Measurements from ENCODE around the gene PEX5.

DNA sequence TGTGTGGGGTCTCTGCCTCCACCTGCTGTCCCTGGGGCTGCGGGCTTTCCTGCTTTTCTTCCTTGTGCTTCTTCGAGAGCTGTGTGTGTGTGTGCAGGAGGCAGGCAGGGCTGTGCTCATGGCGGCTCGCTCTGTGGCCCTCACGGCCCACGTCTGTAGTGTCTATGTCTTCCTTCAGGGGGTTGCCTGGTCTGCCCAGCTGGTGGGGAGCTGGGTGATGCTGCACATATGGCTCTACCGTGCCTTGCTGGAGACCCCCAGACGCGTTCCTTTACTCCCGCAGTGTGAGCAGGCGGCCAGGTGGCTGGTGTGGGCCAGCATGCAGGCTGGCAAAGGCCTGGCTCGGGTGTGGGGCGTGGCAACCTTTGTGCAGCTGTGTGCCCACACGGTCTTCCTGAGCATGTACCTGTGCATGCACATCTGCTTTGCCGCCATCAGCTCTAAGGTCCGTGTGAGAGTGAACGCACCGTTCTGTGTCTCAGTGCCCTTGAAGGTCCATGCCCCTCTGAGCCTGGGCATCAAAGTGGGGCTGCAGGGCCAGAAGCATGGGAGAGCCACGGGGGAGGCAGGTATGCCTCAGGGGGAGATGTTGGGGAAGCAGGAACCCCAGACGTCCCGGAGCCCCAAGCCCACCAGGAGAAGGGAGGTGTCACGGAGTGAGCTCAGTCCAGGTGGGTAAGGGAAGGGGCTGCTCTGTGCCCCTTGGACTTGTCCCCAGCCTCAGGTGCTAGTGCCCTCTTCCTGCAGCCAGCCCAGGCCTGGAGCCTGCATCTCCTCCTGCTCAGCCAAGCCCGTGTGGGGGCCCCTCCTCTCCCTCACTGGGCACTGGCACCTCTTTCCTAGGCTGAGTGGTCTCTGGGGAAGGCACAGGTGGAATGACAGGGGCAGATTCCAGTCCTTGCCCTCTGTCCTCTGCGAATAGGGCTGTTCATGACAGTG lies 33.0 kb upstream of the PEX5 start:
- no peak for TF ChIP-seq CTCF (conservative IDR thresholded peaks at IDR 0.05; ENCODE audit: low read depth in 2 of 2)
- TF ChIP-seq STAT1 (IDR thresholded peaks at IDR 0.05; ENCODE audit: unreplicated experiment) = no peak
- no peak for TF ChIP-seq REST (IDR thresholded peaks at IDR 0.05; ENCODE audit: unreplicated experiment)
- TF ChIP-seq POLR2AphosphoS5 (IDR thresholded peaks at IDR 0.05; ENCODE audit: low read depth) = no peak
- no peak for TF ChIP-seq ZNF331 (CRISPR knock-in tag; IDR thresholded peaks at IDR 0.05; ENCODE audit: low read depth)
- no peak for TF ChIP-seq EZH2 (IDR thresholded peaks at IDR 0.05; ENCODE audit: low read depth, unreplicated experiment)
